Thoracic aorta (tissue), 2 donors: ENCODE data around the gene CFHR1. TPM values are rescaled to one million over a fixed set of nuclear protein-coding genes. Genes with fewer than 3 reads are reported as not detected.

Experiments
- ATAC-seq: fragments of 150-250 bp; one replicate; pipeline ENCODE4 v1.8.0; 2017; ENCODE audit warnings: low read depth; ENCODE audit not compliant: insufficient number of reproducible peaks, low FRiP score
- DNase-seq: peaks from one replicate; pipeline ENCODE4 v3.0.0-alpha.2; 2020; ENCODE audit warnings: low spot score
- H3K27ac ChIP-seq, 2 donors: fragments of 200-600 bp; sonication (generic); 1 replicate in 1 of 2; 2 replicates in 1 of 2; pipeline ENCODE4 v1.5.1; 2016; ENCODE audit warnings: mild to moderate bottlenecking in 2 of 2, moderate library complexity in 2 of 2
- H3K27me3 ChIP-seq: fragments of 200-600 bp; sonication (generic); replicated peaks from 2 replicates; pipeline ENCODE4 v1.6.0; 2016; ENCODE audit warnings: mild to moderate bottlenecking; ENCODE audit not compliant: insufficient read depth
- H3K36me3 ChIP-seq: fragments of 200-600 bp; sonication (generic); one replicate; pipeline ENCODE4 v1.5.1; 2016
- H3K4me1 ChIP-seq, 2 donors: fragments of 200-600 bp; sonication (generic); 1 replicate in 1 of 2; 2 replicates in 1 of 2; pipeline versions ENCODE4 v1.5.1 to v1.6.0; 2016; ENCODE audit warnings: low read depth in 2 of 2, mild to moderate bottlenecking in 1 of 2; ENCODE audit not compliant: control insufficient read depth in 1 of 2
- H3K4me3 ChIP-seq: fragments of 200-600 bp; sonication (generic); 2 replicates; pipeline ENCODE4 v1.5.1; 2016; ENCODE audit warnings: mild to moderate bottlenecking
- H3K9me3 ChIP-seq: fragments of 200-600 bp; sonication (generic); 2 replicates; pipeline ENCODE4 v1.5.1; 2016
- CTCF ChIP-seq: fragments of 200-600 bp; sonication (generic); IDR thresholded peaks from one replicate; pipeline ENCODE4 v1.5.1; 2019; ENCODE audit warnings: antibody characterized with exemption
- total RNA-seq, 2 donors: library from RNA; depleted of rRNA; stranded (reverse); fragments of >200 nt; gene quantifications; one replicate each; pipeline versions ENCODE4 v1.1.0 to v1.2.3, GENCODE V29; 2016

The CFHR1 gene
- total RNA-seq, 2 donors from 2014 or later = not detected

GRCh38 chr1:196856053-196856452, 36.5 kb downstream of the CFHR1 start:
- ATAC-seq = no peak
- H3K4me1 ChIP-seq = no peaks in the 10 kb centered on the region
- DNase-seq = no peak
- H3K27ac ChIP-seq = no peak overlapping the region
- no peaks in the 10 kb centered on the region for H3K9me3 ChIP-seq
- TF ChIP-seq CTCF = no peak
- no peaks in the 10 kb centered on the region for H3K27me3 ChIP-seq
- no peaks in the 10 kb centered on the region for H3K36me3 ChIP-seq
- no peak overlapping the region for H3K4me3 ChIP-seq

- no peak for TF ChIP-seq CTCF
- DNase-seq (no peak), ATAC-seq (no peak)
- H3K4me3 ChIP-seq = no peak overlapping the region
- H3K9me3 ChIP-seq = no peaks in the 10 kb centered on the region
- H3K4me1 ChIP-seq = no peaks in the 10 kb centered on the region
- H3K36me3 ChIP-seq = no peaks in the 10 kb centered on the region
- no peaks in the 10 kb centered on the region for H3K27me3 ChIP-seq
- H3K27ac ChIP-seq = no peak overlapping the region
These were observed 37.7 kb downstream of the CFHR1 start for GRCh38 chr1:196857188-196857587.

GRCh38 chr1:196858811-196859210, 39.3 kb downstream of the CFHR1 start:
- H3K27me3 ChIP-seq = no peaks in the 10 kb centered on the region
- no peaks in the 10 kb centered on the region for H3K9me3 ChIP-seq
- no peak overlapping the region for H3K27ac ChIP-seq
- H3K4me3 ChIP-seq = no peak overlapping the region
- TF ChIP-seq CTCF = no peak
- H3K36me3 ChIP-seq = no peaks in the 10 kb centered on the region
- ATAC-seq = no peak
- DNase-seq = no peak
- H3K4me1 ChIP-seq = no peaks in the 10 kb centered on the region

GRCh38 chr1:196860323-196860884, 40.9 kb downstream of the CFHR1 start:
- no peak for ATAC-seq
- TF ChIP-seq CTCF = no peak
- no peak overlapping the region for H3K4me3 ChIP-seq
- H3K36me3 ChIP-seq = no peaks in the 10 kb centered on the region
- no peak overlapping the region for H3K27ac ChIP-seq
- no peaks in the 10 kb centered on the region for H3K27me3 ChIP-seq
- no peak for DNase-seq
- H3K9me3 ChIP-seq = no peaks in the 10 kb centered on the region
- H3K4me1 ChIP-seq = no peaks in the 10 kb centered on the region

GRCh38 chr1:196861429-196861828, 41.9 kb downstream of the CFHR1 start:
- ATAC-seq (no peak), DNase-seq (no peak)
- no peak overlapping the region for H3K27ac ChIP-seq
- no peak for TF ChIP-seq CTCF
- no peak overlapping the region for H3K4me3 ChIP-seq
- no peaks in the 10 kb centered on the region for H3K27me3 ChIP-seq
- no peaks in the 10 kb centered on the region for H3K9me3 ChIP-seq
- no peaks in the 10 kb centered on the region for H3K4me1 ChIP-seq
- H3K36me3 ChIP-seq = no peaks in the 10 kb centered on the region
